ENCODE results near the gene ZBTB42.

Gene ZBTB42

DNA sequence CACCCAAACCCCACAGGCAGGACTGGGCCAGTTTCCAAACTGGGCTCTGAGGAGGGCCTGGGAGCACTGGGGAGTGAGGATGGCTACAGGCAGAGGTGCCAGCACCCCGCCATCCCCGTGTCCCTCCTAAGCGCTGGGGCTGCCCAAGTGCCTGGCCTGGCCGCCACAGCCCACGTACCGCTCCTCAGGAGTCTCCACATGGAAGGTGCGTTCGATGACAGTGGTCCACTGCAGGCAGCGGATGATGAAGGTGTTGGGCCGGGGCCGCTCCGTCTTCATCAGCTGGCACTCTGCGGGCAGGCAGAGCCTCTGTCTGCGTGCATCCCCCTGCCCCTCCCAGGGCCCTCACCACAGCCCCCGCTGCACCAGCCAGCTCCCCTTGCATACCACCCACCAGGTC is 24.4 kb upstream of the ZBTB42 start:
- Mint-ChIP-seq H3K4me3 (no peak overlapping the region), H3K27me3 (ENCODE audit: low read depth, poor library complexity) (no peaks in the 10 kb centered on the region), H3K9me3 (no peaks in the 10 kb centered on the region), H3K36me3 (ENCODE audit: low read depth) (peaks cover 14% of the 10 kb centered on the region), H3K27ac (no peak overlapping the region), H3K4me1 (no peaks in the 10 kb centered on the region)
- no peak for DNase-seq
- TF ChIP-seq, protein P1, sequence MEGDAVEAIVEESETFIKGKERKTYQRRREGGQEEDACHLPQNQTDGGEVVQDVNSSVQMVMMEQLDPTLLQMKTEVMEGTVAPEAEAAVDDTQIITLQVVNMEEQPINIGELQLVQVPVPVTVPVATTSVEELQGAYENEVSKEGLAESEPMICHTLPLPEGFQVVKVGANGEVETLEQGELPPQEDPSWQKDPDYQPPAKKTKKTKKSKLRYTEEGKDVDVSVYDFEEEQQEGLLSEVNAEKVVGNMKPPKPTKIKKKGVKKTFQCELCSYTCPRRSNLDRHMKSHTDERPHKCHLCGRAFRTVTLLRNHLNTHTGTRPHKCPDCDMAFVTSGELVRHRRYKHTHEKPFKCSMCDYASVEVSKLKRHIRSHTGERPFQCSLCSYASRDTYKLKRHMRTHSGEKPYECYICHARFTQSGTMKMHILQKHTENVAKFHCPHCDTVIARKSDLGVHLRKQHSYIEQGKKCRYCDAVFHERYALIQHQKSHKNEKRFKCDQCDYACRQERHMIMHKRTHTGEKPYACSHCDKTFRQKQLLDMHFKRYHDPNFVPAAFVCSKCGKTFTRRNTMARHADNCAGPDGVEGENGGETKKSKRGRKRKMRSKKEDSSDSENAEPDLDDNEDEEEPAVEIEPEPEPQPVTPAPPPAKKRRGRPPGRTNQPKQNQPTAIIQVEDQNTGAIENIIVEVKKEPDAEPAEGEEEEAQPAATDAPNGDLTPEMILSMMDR (IDR thresholded peaks at IDR 0.05): no peak

DNA sequence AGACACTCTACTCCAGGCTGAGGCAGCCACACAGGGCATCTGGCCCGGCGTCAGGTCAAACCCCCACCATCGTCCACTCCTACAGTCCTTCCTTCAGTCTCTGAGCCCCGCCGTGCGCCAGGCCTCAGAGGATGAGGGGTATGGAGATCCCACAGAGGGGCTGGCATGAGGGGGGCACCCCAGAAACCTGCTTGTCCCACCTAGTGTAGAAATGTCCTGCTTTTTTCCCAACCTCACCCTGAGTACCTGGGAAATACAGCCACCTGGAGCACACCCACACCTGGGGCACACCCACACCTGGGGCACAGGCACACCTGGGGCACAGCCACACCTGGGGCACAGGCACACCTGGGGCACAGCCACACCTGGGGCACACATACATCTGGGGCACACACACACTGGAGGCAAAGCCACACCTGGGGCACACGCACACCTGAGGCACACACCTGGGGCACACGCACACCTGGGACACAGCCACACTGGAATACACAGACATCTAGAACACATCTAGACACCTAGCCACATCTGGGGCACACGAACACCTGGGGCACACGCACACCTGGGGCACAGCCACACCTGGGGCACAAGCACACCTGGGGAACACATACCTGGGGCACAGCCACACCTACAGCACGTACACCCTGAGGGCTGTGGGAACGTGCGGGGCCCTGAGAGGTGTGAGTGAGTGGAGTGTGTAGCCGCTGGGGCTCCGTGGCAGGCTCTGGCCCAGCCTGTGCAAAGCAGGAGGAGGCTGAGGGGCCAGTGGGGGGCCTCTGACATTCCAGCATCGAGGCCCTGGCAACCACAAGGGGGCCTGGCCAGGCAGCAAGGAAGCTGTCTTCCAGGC is 23.7 kb upstream of the ZBTB42 start:
- DNase-seq: no peak
- Mint-ChIP-seq H3K9me3 (no peaks in the 10 kb centered on the region), H3K4me1 (no peaks in the 10 kb centered on the region), H3K36me3 (ENCODE audit: low read depth) (peaks cover 7% of the 10 kb centered on the region), H3K27me3 (ENCODE audit: low read depth, poor library complexity) (no peaks in the 10 kb centered on the region), H3K4me3 (no peak overlapping the region), H3K27ac (no peak overlapping the region)
- TF ChIP-seq, protein P1 (IDR thresholded peaks at IDR 0.05): no peak

DNA sequence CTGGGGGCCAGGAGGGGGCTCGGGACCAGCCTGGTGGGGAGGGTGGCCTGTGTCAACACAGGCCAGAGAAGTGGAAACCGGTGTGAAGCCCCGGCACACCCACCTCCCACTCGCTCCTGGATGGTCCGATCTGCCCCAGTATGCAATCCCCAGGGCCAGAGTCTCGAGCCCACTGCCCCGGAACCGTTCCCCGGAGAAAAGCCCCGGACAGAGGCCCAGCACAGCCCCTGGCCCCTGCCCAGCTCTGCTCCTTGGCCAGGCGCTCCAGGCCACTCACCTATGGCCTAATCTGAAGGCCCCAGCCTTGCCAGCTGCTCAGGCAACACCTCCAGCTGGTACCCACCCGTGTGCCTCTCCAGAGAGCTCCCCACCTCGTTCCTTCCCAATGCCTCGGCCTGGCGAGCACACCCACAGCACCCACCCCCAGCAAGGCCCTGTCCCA is 23.1 kb upstream of the ZBTB42 start:
- H3K4me3 Mint-ChIP-seq: no peak overlapping the region
- no peaks in the 10 kb centered on the region for H3K9me3 Mint-ChIP-seq
- H3K27me3 Mint-ChIP-seq (ENCODE audit: low read depth, poor library complexity): no peaks in the 10 kb centered on the region
- no peaks in the 10 kb centered on the region for H3K4me1 Mint-ChIP-seq
- DNase-seq: no peak
- peaks cover under 1% of the 10 kb centered on the region for H3K36me3 Mint-ChIP-seq (ENCODE audit: low read depth)
- H3K27ac Mint-ChIP-seq: no peak overlapping the region
- TF ChIP-seq, protein P1 (IDR thresholded peaks at IDR 0.05): no peak

DNA sequence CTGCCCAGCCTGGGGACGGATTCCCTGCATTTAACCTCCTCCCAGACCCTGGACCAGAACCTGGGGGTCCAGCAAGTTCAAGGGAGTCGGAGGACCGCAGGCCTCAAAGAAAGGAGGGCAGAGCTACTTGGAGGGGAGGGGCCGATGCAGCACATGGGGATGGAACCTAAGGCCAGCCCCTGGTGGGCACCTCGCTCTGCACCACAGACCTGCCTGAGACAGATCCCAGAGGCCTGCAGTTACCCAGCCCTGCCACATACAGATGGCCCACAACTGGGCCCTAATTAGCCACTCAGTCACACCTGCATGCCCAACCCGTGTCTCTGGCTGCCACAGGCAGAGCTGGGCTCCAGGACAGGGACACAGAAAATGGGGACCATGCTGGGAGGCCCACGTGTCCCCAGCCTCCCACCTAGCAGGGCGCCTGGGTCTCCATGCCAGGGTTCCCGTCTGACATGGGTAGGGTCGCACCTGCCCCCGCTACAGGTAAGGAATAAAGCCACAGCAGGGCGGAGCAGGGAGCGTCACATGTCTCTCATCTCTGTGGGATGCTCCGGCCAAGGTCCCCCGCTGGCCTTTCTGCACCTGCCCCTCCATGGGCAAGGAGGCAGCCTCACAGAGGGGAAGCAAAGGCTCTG is 22.1 kb upstream of the ZBTB42 start:
- H3K27me3 Mint-ChIP-seq (ENCODE audit: low read depth, poor library complexity): no peaks in the 10 kb centered on the region
- no peak overlapping the region for H3K27ac Mint-ChIP-seq
- H3K4me1 Mint-ChIP-seq: no peaks in the 10 kb centered on the region
- no peaks in the 10 kb centered on the region for H3K9me3 Mint-ChIP-seq
- no peaks in the 10 kb centered on the region for H3K36me3 Mint-ChIP-seq (ENCODE audit: low read depth)
- DNase-seq: no peak
- H3K4me3 Mint-ChIP-seq: no peak overlapping the region
- TF ChIP-seq, protein P1 (IDR thresholded peaks at IDR 0.05): no peak

DNA sequence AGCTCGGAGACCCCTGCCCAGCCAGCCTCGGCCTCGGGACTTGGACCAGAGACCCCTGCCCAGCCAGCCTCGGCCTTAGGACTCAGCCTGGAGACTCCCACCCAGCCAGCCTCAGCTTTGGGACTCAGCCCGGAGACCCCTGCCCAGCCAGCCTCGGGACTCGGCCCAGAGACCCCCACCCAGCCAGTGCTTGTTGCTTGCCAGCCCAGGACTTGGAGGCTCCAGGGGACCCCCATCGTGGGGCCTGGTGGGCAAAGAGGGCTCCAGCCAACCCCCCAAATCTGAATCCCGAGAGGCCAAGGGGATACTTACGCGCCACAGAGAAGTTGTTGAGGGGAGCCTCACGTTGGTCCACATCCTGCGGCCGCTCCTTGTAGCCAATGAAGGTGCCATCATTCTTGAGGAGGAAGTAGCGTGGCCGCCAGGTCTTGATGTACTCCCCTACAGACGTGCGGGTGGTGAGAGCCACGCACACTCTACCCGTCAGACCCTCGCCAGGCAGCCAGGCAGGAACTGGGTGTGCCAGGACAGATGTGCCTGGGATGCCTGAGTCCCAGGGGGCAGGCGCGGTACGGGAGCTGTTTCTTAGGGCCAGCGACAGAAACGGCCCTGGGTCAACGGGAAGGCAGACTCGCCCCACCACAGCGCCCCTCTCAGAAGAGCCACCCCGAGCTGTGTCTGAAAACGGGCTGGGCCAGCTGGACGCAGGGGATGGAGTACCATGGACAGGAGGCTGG is 21.0 kb upstream of the ZBTB42 start:
- DNase-seq: no peak
- no peak overlapping the region for H3K4me3 Mint-ChIP-seq
- H3K27ac Mint-ChIP-seq: no peak overlapping the region
- TF ChIP-seq, protein P1 (IDR thresholded peaks at IDR 0.05): no peak
- H3K36me3 Mint-ChIP-seq (ENCODE audit: low read depth): no peaks in the 10 kb centered on the region
- H3K4me1 Mint-ChIP-seq: no peaks in the 10 kb centered on the region
- H3K27me3 Mint-ChIP-seq (ENCODE audit: low read depth, poor library complexity): no peaks in the 10 kb centered on the region
- no peaks in the 10 kb centered on the region for H3K9me3 Mint-ChIP-seq
